Measurements from ENCODE around the gene SLBP.

The SLBP gene

GRCh38 chr4:1670279-1670678 lies 41.8 kb downstream of the SLBP start:
- no peaks in the 10 kb centered on the region; the same call in 1 of the 2 replicates for H3K36me3 ChIP-seq
- DNase-seq = no peak
- H3K4me3 ChIP-seq (ENCODE audit: low read depth, low read length) = no peak overlapping the region
- H3K27ac ChIP-seq = no peak overlapping the region
- H3K27me3 ChIP-seq (ENCODE audit: insufficient read depth, low read depth, severe bottlenecking) = no peaks in the 10 kb centered on the region
- H3K9me3 ChIP-seq (ENCODE audit: severe bottlenecking) = no peaks in the 10 kb centered on the region
- no peak for TF ChIP-seq CTCF (IDR thresholded peaks at IDR 0.05; ENCODE audit: low read depth, low read length)

- Histone ChIP-seq H3K9me3 (ENCODE audit: severe bottlenecking) (no peaks in the 10 kb centered on the region), H3K27me3 (ENCODE audit: insufficient read depth, low read depth, severe bottlenecking) (no peaks in the 10 kb centered on the region), H3K27ac (no peak overlapping the region), H3K36me3 (no peaks in the 10 kb centered on the region; the same call in 1 of the 2 replicates), H3K4me3 (ENCODE audit: low read depth, low read length) (no peak overlapping the region)
- DNase-seq = no peak
- no peak for TF ChIP-seq CTCF (IDR thresholded peaks at IDR 0.05; ENCODE audit: low read depth, low read length)
These were observed 42.3 kb downstream of the SLBP start for GRCh38 chr4:1669850-1670249.

GRCh38 chr4:1669270-1669669 lies 42.8 kb downstream of the SLBP start:
- Histone ChIP-seq H3K4me3 (ENCODE audit: low read depth, low read length) (no peak overlapping the region), H3K27me3 (ENCODE audit: insufficient read depth, low read depth, severe bottlenecking) (no peaks in the 10 kb centered on the region), H3K27ac (no peak overlapping the region), H3K36me3 (no peaks in the 10 kb centered on the region; the same call in 1 of the 2 replicates), H3K9me3 (ENCODE audit: severe bottlenecking) (no peaks in the 10 kb centered on the region)
- DNase-seq = no peak
- TF ChIP-seq CTCF (IDR thresholded peaks at IDR 0.05; ENCODE audit: low read depth, low read length) = no peak

GRCh38 chr4:1668488-1668840 lies 43.7 kb downstream of the SLBP start:
- no peak for TF ChIP-seq CTCF (IDR thresholded peaks at IDR 0.05; ENCODE audit: low read depth, low read length)
- Histone ChIP-seq H3K27me3 (ENCODE audit: insufficient read depth, low read depth, severe bottlenecking) (no peaks in the 10 kb centered on the region), H3K27ac (no peak overlapping the region), H3K9me3 (ENCODE audit: severe bottlenecking) (no peaks in the 10 kb centered on the region), H3K4me3 (ENCODE audit: low read depth, low read length) (no peak overlapping the region), H3K36me3 (no peaks in the 10 kb centered on the region; the same call in 1 of the 2 replicates)
- no peak for DNase-seq

- no peak for DNase-seq
- no peaks in the 10 kb centered on the region for H3K9me3 ChIP-seq (ENCODE audit: severe bottlenecking)
- H3K27me3 ChIP-seq (ENCODE audit: insufficient read depth, low read depth, severe bottlenecking) = no peaks in the 10 kb centered on the region
- no peak for TF ChIP-seq CTCF (IDR thresholded peaks at IDR 0.05; ENCODE audit: low read depth, low read length)
- no peak overlapping the region for H3K4me3 ChIP-seq (ENCODE audit: low read depth, low read length)
- no peak overlapping the region for H3K27ac ChIP-seq
- no peaks in the 10 kb centered on the region; the same call in 1 of the 2 replicates for H3K36me3 ChIP-seq
These were observed 44.8 kb downstream of the SLBP start for GRCh38 chr4:1667273-1667672.

GRCh38 chr4:1666391-1666790 lies 45.7 kb downstream of the SLBP start:
- no peaks in the 10 kb centered on the region for H3K9me3 ChIP-seq (ENCODE audit: severe bottlenecking)
- DNase-seq = no peak
- H3K36me3 ChIP-seq = no peaks in the 10 kb centered on the region; the same call in 1 of the 2 replicates
- H3K27me3 ChIP-seq (ENCODE audit: insufficient read depth, low read depth, severe bottlenecking) = no peaks in the 10 kb centered on the region
- TF ChIP-seq CTCF (IDR thresholded peaks at IDR 0.05; ENCODE audit: low read depth, low read length) = no peak
- no peak overlapping the region for H3K27ac ChIP-seq
- H3K4me3 ChIP-seq (ENCODE audit: low read depth, low read length) = no peak overlapping the region

Measured in WERI-Rb-1 (cell line).